GM19238 (cell line): Measurements from ENCODE around the gene NAV3.

Source experiments
- DNase-seq: peaks from one replicate; pipeline ENCODE4 v3.0.0; 2011; ENCODE audit warnings: low spot score; ENCODE audit not compliant: insufficient read length

Gene NAV3

DNA sequence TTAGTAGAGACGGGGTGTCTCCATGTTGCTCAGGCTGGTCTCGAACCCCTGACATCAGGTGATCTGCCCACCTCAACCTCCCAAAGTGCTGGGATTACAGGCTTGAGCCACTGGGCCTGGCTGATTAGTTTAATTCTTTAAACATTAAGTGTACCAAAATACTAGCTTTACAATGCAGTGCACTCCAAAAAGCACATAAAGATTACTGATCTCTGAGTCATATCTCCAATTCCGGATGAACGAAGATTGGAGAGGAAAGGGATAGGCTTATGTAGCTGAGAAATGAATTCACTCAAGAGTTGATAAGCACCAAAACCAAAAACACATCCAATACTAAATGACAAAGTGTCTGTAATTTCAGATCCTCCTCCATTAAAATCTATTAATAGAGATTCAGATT lies 15.1 kb downstream of the NAV3 start:
- no peak for DNase-seq

DNA sequence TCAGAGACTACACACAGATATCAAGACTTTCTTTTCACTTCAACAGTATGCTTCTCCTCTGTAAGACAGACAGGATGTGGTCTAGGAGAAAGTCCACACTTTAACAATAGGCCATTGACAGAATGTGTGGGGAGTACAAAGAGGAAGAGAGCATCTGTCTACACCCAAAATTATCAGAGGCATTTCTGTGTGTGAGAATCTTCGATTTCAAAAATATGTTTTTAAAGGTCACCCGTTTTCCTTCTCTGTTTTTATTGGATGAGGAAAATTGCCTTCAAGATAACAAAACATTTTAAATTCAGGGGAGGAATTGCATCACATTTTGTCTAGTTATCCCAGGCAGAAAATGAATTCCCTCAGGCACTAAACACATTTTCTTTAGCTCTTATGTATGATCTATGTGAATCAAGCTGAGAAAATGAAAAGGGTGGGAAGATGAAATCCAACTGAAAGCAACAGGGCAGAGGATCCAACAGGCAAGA lies 16.4 kb downstream of the NAV3 start:
- DNase-seq = peak; percentile 9

DNA sequence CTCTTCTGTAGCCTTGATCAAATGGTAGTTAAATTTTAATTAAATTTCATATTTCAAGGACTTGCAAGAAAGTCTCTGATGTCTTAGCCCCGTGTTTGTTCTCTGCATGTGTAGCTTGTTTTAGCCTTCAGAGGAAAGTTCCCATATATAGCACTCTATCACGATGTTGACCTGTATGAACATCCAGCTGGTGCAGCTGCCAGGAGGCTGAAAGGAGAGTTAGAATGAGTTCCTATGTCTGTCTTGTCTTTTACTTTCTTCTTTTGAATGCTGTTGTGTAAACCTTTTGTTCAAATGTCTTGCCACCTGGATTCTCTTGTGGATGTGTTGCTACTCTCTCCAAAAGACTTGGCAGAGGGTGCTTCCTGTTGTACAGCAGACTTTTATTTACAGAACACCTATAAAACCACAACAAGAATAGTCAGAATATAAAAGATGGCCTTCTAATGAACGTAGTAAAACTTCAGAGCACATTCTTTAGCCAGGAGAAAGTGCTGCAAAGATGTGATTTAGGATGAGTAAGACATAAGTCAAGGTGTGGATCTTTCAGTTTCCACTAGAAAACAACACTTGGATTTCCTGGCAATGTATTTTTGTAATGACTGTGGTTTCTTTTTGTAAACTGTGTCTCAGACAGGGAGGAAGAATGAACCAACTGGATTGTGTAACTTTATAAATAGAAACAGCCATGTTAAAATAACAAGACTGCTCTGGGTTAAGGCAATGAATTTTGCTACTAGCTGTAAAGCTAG lies 17.2 kb downstream of the NAV3 start:
- no peak for DNase-seq

DNA sequence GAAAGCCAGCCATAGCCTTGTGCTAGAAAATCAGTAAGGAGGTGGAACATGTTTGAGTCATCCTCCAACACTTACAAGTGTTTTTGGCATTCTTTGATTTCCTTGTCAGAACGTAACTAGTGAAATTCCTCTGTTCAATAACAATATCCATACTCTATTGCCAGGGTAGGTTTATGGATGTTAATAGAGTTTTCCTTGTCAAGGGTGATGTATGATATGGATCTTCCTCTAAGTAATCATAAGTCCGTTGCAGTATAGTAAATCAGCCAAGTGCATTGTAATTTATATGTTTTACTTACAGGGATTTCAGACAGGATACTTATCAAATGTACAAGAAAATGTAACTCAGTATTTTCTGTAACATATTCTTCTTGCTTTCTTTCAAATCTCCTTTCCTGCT lies 19.4 kb downstream of the NAV3 start:
- no peak for DNase-seq

DNA sequence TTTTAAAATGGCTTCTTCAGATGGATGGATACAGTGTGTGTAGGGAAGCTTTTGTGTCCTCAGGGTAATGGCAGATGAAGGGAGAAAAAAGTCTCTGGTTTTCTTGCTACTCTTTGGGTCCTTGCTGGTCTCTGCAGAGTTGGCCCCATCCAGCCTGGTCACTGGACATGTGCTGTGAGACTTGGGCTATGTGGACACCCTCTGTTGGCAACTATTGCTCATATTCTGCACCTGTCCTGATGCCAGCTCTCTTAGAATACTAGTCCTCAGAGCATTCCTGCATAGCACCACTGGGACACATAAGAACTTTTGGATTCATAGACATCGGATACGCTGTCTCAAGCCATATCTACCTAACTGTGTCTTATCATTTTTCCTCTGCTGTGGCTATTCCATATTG lies 20.0 kb downstream of the NAV3 start:
- no peak for DNase-seq

DNA sequence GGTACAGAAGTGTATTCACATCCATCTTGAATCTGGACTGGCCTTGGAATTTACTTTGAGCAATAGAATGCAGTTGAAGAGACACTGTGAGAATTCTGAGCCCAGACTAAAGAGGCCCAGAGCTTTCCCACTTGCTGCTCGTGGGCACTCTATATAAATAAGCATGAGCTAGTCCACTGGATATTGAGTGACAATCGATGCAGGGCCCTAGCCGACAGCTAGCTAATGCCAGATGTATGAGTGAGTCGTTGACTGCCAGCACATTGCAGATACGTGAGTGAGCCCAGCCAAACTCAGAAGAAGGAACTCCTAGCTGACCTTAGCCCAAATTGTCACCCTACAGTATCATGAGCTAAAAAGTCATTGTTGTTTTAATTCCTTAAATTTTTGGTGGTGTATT lies 24.9 kb downstream of the NAV3 start:
- no peak for DNase-seq

DNA sequence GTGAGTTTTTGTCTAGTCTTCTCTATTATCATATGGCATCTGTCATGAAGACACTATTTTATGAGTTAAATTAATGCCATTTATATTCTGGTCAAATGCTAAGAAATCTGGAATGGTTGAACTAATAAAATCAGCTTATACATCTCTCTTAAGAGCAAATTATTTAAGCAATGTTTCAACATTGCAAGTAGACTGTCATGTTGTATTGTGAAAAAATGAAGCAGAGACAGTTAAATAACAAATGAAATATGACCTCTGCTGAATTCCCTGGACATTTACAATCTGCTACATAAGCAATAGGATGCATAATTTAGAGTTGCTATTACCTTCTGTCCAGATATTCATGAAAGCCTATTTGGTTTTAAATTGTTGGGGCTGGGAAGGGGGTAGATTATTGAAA lies 30.6 kb downstream of the NAV3 start:
- DNase-seq = no peak

DNA sequence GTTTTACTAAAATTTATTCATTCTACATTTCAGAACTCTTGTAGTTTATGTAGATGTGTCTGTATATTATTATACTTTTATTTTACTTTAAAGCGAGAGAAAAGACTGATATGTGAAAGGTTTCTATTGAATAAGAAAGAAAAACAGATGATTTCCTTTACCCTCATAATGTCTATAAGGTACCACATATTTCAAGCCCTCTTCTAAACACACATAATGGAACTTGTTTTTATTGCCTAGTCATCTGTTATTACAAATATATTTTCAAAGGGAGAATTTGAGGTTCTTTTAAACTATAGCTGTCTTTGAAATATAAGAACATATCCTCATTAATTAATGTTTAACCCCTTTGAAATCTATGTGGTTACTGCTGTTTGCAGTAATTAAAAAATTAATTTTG lies 34.5 kb downstream of the NAV3 start:
- DNase-seq = no peak

DNA sequence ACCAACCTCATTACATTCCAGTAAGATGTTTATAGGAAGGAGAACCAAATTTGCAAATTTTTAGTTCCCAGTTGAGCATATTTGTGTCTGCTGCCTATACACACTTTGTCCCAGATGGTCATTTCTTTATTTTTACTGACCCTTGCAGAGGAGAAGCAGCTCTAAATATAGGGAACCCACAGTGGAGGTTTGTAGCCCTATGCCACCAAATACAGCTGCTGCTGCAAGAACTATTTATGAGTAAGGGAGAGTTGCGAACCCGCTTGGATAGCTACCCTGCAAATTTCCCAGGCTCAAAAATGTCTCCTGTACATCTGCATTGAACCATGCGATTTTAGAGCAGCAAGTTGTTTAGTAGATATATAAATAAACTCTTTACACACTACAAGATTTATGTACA lies 48.2 kb downstream of the NAV3 start:
- no peak for DNase-seq

DNA sequence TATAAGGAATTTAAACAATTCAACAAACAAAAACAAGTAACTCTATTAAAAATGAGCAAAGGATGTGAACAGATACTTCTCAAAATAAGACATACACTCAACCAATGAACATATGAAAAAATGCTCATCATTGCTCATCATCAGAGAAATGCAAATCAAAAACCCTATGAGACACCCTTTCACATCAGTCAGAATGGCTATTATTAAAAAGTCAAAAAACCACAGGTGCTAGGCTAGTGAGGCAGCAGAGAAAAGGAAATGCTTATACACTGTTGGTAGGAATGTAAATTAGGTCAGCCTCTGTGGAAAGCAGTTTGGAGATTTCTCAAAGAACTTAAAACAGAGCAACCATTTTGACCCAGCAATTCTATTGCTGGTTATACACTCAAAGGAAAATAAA lies 52.0 kb downstream of the NAV3 start:
- DNase-seq = no peak

DNA sequence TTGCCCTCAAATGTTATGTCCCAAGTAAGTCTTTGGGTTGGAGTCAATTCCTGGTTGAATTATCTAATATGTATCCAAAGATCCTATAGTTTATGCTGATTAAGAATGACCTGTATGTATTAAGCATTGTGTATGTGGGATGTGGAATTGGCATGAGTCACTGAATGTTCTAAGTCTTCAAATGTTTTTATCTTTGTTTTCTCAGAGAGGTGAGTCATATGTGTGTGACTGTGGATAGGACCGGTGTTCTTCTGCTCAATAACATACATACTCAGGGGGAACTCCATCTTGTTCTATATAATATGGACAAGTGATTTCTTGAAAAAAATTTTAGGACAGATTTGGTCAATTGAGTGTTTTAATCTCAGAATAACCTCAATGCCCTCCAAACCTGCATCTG lies 57.9 kb downstream of the NAV3 start:
- no peak for DNase-seq

DNA sequence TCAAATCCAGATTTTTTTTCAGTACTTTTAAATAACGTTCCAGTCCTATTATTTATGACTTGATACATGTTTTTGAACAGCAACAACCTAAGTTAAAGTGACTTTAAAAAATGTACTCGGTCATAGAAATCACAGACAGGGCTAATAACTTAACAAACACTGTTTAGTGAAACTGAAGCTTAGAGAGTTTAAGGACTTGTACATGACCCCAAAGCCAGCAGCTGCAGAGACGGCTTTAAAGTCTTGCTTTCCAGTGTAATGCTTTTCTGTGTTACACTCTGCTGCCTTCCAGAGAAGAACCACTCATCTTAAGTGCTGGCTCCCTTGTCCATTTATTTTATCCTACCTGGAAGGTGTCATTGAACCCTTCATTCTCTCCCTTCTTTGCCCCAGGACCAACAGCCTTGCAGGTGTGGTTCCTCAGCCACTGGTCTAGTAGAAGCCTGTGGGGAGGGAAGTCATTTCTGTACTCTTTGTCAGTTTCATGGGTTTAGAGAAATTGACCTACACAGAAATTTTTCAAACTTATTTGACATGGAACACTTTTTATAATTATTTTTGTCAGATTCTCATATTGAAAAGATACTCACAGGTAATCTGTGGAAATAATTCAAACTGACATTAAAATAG lies 60.9 kb downstream of the NAV3 start:
- no peak for DNase-seq

DNA sequence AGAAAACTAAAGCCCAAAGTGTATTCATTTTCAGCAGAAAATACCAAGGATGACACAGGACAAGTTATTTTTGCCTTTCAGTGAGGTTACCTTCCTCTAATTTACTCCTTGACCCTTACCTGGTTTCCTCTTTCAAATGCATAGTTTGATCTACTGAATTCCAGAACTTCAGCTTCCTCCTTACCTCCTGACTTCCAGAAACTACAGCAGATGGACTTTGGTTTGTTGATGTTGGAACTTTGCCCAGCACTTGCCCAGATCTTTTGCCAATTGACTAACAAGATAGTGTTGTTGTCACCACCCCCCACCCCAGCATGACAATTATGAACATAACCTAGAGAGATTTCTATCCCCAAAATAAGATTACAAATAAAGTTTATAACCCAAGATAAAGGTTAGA lies 63.2 kb downstream of the NAV3 start:
- no peak for DNase-seq

DNA sequence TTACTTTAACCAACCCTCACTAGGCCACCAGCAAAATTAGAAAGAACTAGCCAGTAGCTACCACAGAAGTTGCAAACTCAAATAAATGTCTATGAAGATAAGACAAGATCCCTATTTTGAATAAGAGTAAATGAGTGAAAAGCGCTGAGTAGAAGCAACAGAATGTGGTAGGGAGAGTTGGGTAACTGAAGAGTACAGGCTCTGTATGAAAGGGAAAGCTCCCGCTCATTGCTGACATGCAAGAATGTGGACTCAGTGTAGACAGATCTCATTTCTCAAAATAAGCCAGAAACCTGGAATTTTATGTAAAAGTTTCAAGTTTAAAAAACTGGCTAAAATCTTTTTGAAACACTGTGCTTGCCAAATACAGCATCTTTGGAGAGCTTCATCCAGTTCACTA lies 63.9 kb downstream of the NAV3 start:
- no peak for DNase-seq

DNA sequence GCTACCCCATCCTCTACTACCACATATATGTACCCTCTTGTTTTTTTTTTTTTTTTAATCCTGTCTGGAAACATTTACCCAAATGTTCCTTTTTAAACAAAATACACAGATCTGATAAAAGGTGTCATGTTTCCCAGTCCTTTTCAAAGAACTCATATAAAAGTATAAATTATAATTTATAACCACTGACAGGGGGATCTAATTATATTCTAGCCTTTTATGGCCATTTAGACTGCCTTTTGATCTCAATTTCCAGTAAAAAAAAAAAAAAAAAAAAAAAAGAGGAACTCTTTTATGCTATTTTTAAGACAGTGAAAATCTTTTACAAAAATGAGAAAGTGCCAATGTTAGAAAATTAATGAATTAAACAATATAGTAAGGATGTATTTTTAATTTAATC lies 65.0 kb downstream of the NAV3 start:
- no peak for DNase-seq

DNA sequence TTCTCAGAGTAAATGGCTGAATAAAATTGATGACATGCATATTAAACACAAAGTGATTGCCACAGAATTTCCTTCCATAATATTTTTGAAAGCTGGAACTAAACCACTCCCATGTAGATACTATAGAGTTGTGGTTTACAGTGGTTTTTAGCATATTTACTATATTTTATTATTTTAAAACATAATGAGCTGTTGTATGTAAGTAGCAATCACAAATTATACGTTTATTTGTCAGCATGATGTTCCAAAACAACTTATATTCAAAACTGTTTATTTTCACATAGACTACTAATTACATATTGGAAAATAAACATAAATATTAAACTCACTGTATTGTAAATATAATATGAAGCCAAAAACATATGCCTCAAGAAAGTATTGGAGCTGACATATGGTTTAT lies 77.2 kb downstream of the NAV3 start:
- no peak for DNase-seq

DNA sequence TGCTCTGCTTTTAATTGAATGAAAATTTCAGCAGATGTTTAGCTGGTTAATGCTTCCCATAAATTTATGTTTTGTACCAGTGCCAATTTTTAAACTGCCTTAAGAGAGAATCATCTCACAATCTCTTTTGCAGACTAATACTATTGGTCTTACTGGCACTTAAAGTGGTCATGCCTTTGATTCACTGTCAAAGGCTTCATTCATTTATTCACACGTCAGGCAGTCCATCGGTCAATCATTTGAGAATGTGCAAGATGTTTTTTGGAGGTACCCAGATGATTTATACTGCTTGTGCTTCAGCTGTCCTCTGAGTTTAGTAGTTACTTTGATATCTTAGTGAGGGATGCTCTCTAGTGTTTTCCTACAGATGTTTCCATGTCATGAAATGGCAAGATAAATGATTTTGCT lies 83.4 kb downstream of the NAV3 start:
- no peak for DNase-seq

DNA sequence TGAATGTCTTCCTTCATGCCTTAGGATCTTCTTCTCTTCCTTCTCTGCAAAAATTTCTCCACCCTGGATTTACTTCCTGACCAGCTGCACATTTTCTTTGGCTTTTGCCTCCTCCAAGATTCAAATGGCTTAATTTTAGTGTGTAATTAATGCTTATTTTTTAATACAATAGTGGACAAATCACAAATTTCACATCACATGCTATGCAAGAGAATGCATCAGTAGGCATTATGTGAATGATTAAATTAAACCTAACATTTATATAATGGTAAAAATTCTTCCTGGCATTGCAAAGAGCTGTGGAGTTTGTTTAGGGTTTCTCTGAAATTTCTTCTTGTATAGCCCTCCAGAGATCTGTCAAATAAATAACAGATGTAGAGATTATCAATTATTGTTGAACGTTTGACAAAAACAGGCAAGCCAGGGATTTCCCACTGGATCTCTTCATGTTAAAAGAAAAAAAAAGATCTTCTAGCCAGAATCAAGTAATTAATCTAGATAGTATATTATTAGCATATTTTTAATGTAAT lies 84.4 kb downstream of the NAV3 start:
- no peak for DNase-seq

DNA sequence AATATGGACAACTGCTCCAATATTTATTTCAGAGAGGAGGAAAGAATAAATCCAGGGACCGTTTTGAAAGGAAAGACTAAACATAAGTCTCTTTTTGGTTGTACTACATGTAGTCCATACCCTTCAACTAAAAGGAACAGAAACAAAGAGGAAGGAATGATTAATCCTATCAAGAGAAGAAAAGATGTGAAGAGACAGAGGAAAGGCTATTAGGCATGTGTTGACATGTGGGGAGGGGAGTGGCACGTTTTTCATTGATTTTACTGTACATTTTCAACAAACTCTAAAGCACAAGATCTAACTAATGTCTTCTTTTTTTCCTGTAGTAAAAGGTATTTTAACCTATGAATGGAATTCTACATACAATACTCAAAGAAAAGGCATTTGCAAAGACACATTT lies 85.6 kb downstream of the NAV3 start:
- DNase-seq = no peak

DNA sequence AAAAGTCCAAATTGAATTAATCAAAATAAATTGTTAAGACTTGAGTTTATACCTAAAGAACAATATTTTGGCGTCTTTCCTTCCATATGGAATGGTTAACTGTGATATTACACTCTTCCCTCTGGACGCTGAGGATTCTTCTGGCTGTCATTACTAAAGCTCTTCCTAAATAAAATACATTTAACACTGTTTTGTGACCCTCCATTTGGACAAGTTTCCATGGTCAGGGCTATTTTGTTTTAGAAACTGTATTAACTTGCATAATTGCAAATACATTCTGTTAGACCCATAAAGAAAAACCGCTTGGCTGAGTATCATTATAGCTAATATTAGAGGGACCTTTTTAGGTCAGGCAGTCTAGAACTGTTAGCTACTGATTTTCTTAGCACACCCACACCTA lies 87.4 kb downstream of the NAV3 start:
- DNase-seq = no peak

DNA sequence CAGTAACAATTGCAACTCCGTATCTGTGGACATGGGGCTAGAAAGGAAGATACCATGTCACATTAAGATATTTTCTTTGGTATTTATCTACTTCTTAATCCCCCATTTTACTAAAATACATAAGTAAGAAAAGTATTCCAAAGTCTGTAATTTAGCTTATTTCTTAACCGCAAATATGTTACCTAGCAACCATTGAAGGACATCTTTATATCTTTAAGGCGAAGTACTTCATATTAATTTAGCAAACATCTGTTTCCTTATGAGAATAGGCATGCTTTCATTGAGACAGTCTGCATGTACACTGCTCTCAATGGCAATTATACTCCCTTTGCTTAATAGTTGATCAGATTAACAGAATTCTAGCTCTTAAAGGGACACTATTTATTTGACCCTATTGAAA lies 88.8 kb downstream of the NAV3 start:
- DNase-seq = no peak

DNA sequence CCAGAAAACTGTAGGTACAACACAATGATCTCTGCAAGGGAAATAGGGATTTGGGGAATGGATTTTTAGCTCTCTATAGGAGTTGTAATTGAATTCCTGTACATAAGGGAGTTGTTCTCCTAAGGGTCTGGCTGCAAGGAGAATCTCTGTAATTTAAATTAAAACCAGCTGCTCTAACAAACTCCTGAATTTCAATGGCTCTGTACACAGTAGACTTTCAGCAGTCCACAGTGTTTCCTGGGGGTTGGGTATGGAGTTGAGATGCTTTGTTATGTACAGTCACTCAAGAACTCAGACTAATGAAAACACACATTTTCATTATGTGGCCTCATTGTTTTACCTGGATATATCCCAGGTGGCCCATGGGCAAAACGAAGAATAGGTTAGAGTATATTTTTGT lies 93.2 kb downstream of the NAV3 start:
- DNase-seq = no peak

DNA sequence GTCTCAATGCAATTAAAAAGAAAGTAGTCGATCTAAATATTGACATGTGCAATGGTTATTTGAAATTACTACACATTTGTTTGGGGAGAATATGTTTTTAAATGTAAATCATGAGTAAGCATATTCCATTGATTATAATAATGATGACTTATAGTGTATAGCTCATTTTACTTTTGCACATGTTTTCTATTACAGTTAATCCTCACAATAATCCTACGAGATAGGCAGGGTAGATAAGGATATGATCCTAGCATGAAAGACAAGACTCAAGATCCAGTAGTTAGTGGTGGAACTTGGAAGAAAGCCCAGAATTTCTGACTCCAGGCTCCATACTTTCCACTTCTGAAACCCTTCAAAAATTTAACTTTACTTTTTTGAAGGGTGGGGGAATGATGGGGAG lies 94.0 kb downstream of the NAV3 start:
- DNase-seq = no peak
